Measurements from ENCODE around the gene COPZ2.

DNA sequence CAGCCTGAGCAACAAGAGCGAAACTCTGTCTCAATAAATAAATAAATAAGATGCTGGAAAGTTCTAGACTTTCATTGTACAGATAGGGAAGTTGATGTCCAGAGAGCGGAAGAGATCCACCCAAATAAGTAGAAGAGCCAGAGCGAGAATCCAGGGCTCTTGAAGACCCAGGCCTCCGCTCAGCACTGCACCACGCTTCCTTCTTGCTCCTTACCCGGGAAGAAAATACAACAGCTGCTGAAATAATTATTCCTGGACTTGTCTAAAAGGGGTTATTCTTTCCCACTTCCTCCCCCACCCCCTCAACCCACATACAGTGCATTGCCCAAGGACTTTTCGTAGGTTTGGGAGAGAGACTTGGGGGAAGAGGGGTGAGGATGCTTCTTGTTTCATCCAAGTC lies 40.0 kb downstream of the COPZ2 start:
- TF ChIP-seq, protein P1, sequence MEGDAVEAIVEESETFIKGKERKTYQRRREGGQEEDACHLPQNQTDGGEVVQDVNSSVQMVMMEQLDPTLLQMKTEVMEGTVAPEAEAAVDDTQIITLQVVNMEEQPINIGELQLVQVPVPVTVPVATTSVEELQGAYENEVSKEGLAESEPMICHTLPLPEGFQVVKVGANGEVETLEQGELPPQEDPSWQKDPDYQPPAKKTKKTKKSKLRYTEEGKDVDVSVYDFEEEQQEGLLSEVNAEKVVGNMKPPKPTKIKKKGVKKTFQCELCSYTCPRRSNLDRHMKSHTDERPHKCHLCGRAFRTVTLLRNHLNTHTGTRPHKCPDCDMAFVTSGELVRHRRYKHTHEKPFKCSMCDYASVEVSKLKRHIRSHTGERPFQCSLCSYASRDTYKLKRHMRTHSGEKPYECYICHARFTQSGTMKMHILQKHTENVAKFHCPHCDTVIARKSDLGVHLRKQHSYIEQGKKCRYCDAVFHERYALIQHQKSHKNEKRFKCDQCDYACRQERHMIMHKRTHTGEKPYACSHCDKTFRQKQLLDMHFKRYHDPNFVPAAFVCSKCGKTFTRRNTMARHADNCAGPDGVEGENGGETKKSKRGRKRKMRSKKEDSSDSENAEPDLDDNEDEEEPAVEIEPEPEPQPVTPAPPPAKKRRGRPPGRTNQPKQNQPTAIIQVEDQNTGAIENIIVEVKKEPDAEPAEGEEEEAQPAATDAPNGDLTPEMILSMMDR (conservative IDR thresholded peaks at IDR 0.05): no peak
- no peak for TF ChIP-seq ZFX (IDR thresholded peaks at IDR 0.05)
